K562 (cell line): ENCODE results near the gene SMCHD1. TPM values are rescaled to one million over a fixed set of nuclear protein-coding genes. Genes with fewer than 3 reads are reported as not detected.

Source experiments
- ATF7 ChIP-seq: fragments of 450-650 bp; IDR thresholded peaks from 2 replicates; pipeline ENCODE4 v1.7.1; 2014; ENCODE audit warnings: mild to moderate bottlenecking, moderate library complexity
- CBFB ChIP-seq: sonication (generic); formaldehyde crosslinking; IDR thresholded peaks from 2 replicates; pipeline ENCODE4 v1.4.0; 2020; ENCODE audit warnings: mild to moderate bottlenecking, missing genetic modification reagents
- CTBP1 ChIP-seq: fragments of 450-650 bp; IDR thresholded peaks from 2 replicates; pipeline ENCODE4 v1.6.1; 2016; ENCODE audit warnings: borderline replicate concordance
- ELF1 ChIP-seq: fragments of 200-800 bp; sonication (Bioruptor generic); IDR thresholded peaks from 2 replicates; pipeline ENCODE4 v1.6.1; 2016; ENCODE audit warnings: missing genetic modification characterization, missing compliant biosample characterization
- EWSR1 ChIP-seq: fragments of 450-650 bp; IDR thresholded peaks from 2 replicates; pipeline ENCODE4 v1.6.1; 2018; ENCODE audit warnings: borderline replicate concordance, mild to moderate bottlenecking, low read depth, moderate library complexity; ENCODE audit not compliant: partially characterized antibody
- LARP7 ChIP-seq: fragments of 450-650 bp; IDR thresholded peaks from 2 replicates; pipeline ENCODE4 v1.6.1; 2016
- LCOR ChIP-seq: sonication (generic); formaldehyde crosslinking; IDR thresholded peaks from 2 replicates; pipeline ENCODE4 v1.8.0; 2022; ENCODE audit warnings: mild to moderate bottlenecking, missing genetic modification reagents
- MED1 ChIP-seq: sonication (generic); formaldehyde crosslinking; IDR thresholded peaks from 2 replicates; pipeline ENCODE4 v1.8.1; 2023; ENCODE audit warnings: missing genetic modification reagents, borderline replicate concordance
- MYBL2 ChIP-seq, 2 experiments: fragments of 450-650 bp in 1 of 2; sonication (generic) in 1 of 2; formaldehyde crosslinking in 1 of 2; IDR thresholded peaks; 2 replicates each; pipeline versions ENCODE4 v1.6.1 to v1.8.1; 2017 to 2022; ENCODE audit warnings: borderline replicate concordance in 1 of 2, inconsistent platforms in 1 of 2, low read depth in 1 of 2, mild to moderate bottlenecking in 1 of 2, missing genetic modification reagents in 1 of 2, moderate library complexity in 1 of 2
- SLC30A9 ChIP-seq: fragments of 250-450 bp; sonication (Bioruptor Pico); IDR thresholded peaks from 2 replicates; pipeline ENCODE4 v1.8.0; 2022; ENCODE audit warnings: mild to moderate bottlenecking, moderate library complexity
- SMAD1 ChIP-seq: fragments of 150-350 bp; IDR thresholded peaks from 2 replicates; pipeline ENCODE4 v1.6.1; 2014; ENCODE audit warnings: low read length, low read depth; ENCODE audit not compliant: partially characterized antibody
- SMAD3 ChIP-seq: fragments of 450-650 bp; formaldehyde crosslinking; conservative IDR thresholded peaks from 2 replicates; pipeline ENCODE4 v1.4.0; 2020; ENCODE audit warnings: mild to moderate bottlenecking
- SRSF7 ChIP-seq: fragments of 200-400 bp; formaldehyde crosslinking; optimal IDR thresholded peaks from 2 replicates; pipeline ENCODE3; 2017; ENCODE audit warnings: mild to moderate bottlenecking, low read depth, low read length
- STAT5A ChIP-seq: IDR thresholded peaks from 2 replicates; pipeline ENCODE4 v1.6.1; 2012; ENCODE audit warnings: low read length, inconsistent platforms, borderline replicate concordance
- SUPT5H ChIP-seq: fragments of 450-650 bp; IDR thresholded peaks from 2 replicates; pipeline ENCODE4 v1.6.1; 2016
- TEAD1 ChIP-seq, 2 experiments: fragments of 450-650 bp in 1 of 2; sonication (generic) in 1 of 2; formaldehyde crosslinking; IDR thresholded peaks; 2 replicates each; pipeline versions ENCODE4 v1.4.0 to v1.8.0; 2020 to 2022; ENCODE audit warnings: mild to moderate bottlenecking in 2 of 2, missing genetic modification reagents in 1 of 2
- ZNF143 ChIP-seq: sonication (generic); formaldehyde crosslinking; IDR thresholded peaks from 2 replicates; pipeline ENCODE4 v1.9.0; 2022; ENCODE audit warnings: mild to moderate bottlenecking, missing genetic modification reagents
- ZNF324 ChIP-seq: fragments of 250-450 bp; sonication (Bioruptor Pico); IDR thresholded peaks from 2 replicates; pipeline ENCODE4 v1.4.0; 2020; ENCODE audit warnings: mild to moderate bottlenecking
- ZNF436 ChIP-seq: fragments of 250-450, 450-650 bp; sonication (Bioruptor Pico); formaldehyde crosslinking; IDR thresholded peaks from 2 replicates; pipeline ENCODE4 v1.7.0; 2020; ENCODE audit warnings: mild to moderate bottlenecking
- polyA plus RNA-seq, 8 experiments: library from polyadenylated mRNA; depleted of rRNA in 4 of 8; stranded (reverse) in 5 of 8; unstranded in 3 of 8; fragments of >200 nt; fragmentation: Nextera tagmentation in 2 of 8; fragmentation: Illumina TruSeq in 1 of 8; extraction: Ambion mirVana in 2 of 8; extraction: Trizol in 1 of 8; gene quantifications; 2 replicates each; pipeline versions ENCODE4 v1.2.1 to v1.2.3, GENCODE V29; 2011 to 2014; ENCODE audit warnings: inconsistent platforms in 1 of 8, missing spikeins in 1 of 8
- total RNA-seq, 7 experiments: library from RNA; depleted of rRNA in 6 of 7; stranded (reverse); fragments of >200 nt in 6 of 7; fragmentation: Illumina TruSeq in 2 of 7; extraction: Trizol in 2 of 7; gene quantifications; 2 replicates each; pipeline versions ENCODE4 v1.2.1 to v1.2.3, GENCODE V29; 2011 to 2021; ENCODE audit warnings: low replicate concordance in 1 of 7
- TF ChIP-seq, protein P1 (sequence below): fragments of 250-450 bp; sonication (Bioruptor Pico); IDR thresholded peaks from 2 replicates; pipeline ENCODE4 v1.5.0; 2022; ENCODE audit warnings: mild to moderate bottlenecking
- TF ChIP-seq, protein P2 (sequence below): sonication (generic); formaldehyde crosslinking; IDR thresholded peaks from 2 replicates; pipeline ENCODE4 v1.8.0; 2022; ENCODE audit warnings: mild to moderate bottlenecking, missing genetic modification reagents
- TF ChIP-seq, protein P3 (sequence below), 2 experiments: fragments of 450-650 bp; IDR thresholded peaks; 2 replicates each; pipeline ENCODE4 v1.6.1; 2016
- TF ChIP-seq, protein P4 (sequence below): fragments of 250-450 bp; sonication (Bioruptor Pico); IDR thresholded peaks from 2 replicates; pipeline ENCODE4 v1.4.0; 2020; ENCODE audit warnings: mild to moderate bottlenecking, moderate library complexity, borderline replicate concordance

The SMCHD1 gene
- total and polyA plus RNA-seq, 9 of the 15 experiments (the other 6 are each of a cell fraction or from before 2014, with no cell fraction given), result 6.3 to 144 (median 72.7) TPM

DNA sequence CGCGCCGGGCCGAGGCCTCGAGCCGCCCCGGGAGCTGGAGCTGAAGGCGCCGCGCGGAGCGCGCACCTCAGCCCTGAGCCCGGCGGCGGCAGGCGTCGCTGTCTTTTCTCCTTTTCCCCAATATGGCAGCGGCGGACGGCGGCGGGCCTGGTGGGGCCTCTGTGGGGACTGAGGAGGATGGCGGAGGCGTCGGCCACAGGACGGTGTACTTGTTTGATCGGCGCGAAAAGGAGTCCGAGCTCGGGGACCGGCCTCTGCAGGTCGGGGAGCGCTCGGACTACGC is 369 bp downstream of the SMCHD1 start (continued):
- TF ChIP-seq MYBL2 (IDR thresholded peaks at IDR 0.05; ENCODE audit: low read depth) (no peak), MYBL2 (CRISPR knock-in tag; IDR thresholded peaks at IDR 0.05; ENCODE audit: borderline replicate concordance) (no peak), MED1 (CRISPR knock-in tag) (peak; percentile 96; the same call in 1 of the 2 replicates), SUPT5H (no peak), ZNF324 (CRISPR knock-in tag) (no peak), ZNF436 (CRISPR knock-in tag) (no peak), SMAD1 (no peak), CBFB (CRISPR knock-in tag) (no peak), LCOR (CRISPR knock-in tag) (no peak; the same call in 1 of the 2 replicates), EWSR1 (no peak), ZNF143 (no peak), CTBP1 (peak; percentile 19; the same call in 1 of the 2 replicates), TEAD1 (CRISPR knock-in tag; IDR thresholded peaks at IDR 0.05) (no peak; a peak in 1 of 4 replicates), SLC30A9 (CRISPR knock-in tag) (no peak), ATF7 (no peak), STAT5A (no peak), SRSF7 (no peak), LARP7 (no peak), SMAD3 (CRISPR knock-in tag) (no peak), ELF1 (tag) (no peak)
- TF ChIP-seq, protein P1, sequence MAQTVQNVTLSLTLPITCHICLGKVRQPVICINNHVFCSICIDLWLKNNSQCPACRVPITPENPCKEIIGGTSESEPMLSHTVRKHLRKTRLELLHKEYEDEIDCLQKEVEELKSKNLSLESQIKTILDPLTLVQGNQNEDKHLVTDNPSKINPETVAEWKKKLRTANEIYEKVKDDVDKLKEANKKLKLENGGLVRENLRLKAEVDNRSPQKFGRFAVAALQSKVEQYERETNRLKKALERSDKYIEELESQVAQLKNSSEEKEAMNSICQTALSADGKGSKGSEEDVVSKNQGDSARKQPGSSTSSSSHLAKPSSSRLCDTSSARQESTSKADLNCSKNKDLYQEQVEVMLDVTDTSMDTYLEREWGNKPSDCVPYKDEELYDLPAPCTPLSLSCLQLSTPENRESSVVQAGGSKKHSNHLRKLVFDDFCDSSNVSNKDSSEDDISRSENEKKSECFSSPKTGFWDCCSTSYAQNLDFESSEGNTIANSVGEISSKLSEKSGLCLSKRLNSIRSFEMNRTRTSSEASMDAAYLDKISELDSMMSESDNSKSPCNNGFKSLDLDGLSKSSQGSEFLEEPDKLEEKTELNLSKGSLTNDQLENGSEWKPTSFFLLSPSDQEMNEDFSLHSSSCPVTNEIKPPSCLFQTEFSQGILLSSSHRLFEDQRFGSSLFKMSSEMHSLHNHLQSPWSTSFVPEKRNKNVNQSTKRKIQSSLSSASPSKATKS (CRISPR knock-in tag), result no peak
- TF ChIP-seq, protein P2, sequence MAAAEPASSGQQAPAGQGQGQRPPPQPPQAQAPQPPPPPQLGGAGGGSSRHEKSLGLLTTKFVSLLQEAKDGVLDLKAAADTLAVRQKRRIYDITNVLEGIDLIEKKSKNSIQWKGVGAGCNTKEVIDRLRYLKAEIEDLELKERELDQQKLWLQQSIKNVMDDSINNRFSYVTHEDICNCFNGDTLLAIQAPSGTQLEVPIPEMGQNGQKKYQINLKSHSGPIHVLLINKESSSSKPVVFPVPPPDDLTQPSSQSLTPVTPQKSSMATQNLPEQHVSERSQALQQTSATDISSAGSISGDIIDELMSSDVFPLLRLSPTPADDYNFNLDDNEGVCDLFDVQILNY (CRISPR knock-in tag), result no peak
- TF ChIP-seq, protein P3, sequence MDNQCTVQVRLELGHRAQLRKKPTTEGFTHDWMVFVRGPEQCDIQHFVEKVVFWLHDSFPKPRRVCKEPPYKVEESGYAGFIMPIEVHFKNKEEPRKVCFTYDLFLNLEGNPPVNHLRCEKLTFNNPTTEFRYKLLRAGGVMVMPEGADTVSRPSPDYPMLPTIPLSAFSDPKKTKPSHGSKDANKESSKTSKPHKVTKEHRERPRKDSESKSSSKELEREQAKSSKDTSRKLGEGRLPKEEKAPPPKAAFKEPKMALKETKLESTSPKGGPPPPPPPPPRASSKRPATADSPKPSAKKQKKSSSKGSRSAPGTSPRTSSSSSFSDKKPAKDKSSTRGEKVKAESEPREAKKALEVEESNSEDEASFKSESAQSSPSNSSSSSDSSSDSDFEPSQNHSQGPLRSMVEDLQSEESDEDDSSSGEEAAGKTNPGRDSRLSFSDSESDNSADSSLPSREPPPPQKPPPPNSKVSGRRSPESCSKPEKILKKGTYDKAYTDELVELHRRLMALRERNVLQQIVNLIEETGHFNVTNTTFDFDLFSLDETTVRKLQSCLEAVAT (IDR thresholded peaks at IDR 0.05), result no peak
- TF ChIP-seq, protein P4, sequence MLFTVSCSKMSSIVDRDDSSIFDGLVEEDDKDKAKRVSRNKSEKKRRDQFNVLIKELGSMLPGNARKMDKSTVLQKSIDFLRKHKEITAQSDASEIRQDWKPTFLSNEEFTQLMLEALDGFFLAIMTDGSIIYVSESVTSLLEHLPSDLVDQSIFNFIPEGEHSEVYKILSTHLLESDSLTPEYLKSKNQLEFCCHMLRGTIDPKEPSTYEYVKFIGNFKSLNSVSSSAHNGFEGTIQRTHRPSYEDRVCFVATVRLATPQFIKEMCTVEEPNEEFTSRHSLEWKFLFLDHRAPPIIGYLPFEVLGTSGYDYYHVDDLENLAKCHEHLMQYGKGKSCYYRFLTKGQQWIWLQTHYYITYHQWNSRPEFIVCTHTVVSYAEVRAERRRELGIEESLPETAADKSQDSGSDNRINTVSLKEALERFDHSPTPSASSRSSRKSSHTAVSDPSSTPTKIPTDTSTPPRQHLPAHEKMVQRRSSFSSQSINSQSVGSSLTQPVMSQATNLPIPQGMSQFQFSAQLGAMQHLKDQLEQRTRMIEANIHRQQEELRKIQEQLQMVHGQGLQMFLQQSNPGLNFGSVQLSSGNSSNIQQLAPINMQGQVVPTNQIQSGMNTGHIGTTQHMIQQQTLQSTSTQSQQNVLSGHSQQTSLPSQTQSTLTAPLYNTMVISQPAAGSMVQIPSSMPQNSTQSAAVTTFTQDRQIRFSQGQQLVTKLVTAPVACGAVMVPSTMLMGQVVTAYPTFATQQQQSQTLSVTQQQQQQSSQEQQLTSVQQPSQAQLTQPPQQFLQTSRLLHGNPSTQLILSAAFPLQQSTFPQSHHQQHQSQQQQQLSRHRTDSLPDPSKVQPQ (CRISPR knock-in tag), result no peak
